PFSK-1 (cell line): ENCODE measurements around the gene BAZ1B.

ENCODE experiments used
- FOXP2 ChIP-seq: optimal IDR thresholded peaks from 2 replicates; pipeline ENCODE3; 2011; ENCODE audit warnings: borderline replicate concordance, control low read depth, inconsistent platforms; ENCODE audit not compliant: insufficient read depth; ENCODE audit errors: extremely low read length, extremely low read depth
- POLR2AphosphoS5 ChIP-seq: IDR thresholded peaks from 2 replicates; pipeline ENCODE4 v1.6.1; 2012; ENCODE audit warnings: low read depth, mild to moderate bottlenecking, control low read depth, low read length, moderate library complexity
- SIN3A ChIP-seq: IDR thresholded peaks from 2 replicates; pipeline ENCODE4 v1.6.1; 2012; ENCODE audit warnings: mild to moderate bottlenecking, low read length, moderate library complexity, borderline replicate concordance; ENCODE audit not compliant: insufficient read depth
- TAF1 ChIP-seq: IDR thresholded peaks from 2 replicates; pipeline ENCODE4 v1.6.1; 2012; ENCODE audit warnings: low read length, control low read depth, borderline replicate concordance; ENCODE audit not compliant: insufficient read depth
- TF ChIP-seq, protein P1 (sequence below), 2 experiments: IDR thresholded peaks; 2 replicates each; pipeline versions ENCODE4 v1.6.1 to v1.8.0; 2011 to 2012; ENCODE audit warnings: low read depth in 2 of 2, low read length in 2 of 2, control low read depth in 1 of 2, inconsistent platforms in 1 of 2, mild to moderate bottlenecking in 1 of 2, moderate library complexity in 1 of 2; ENCODE audit not compliant: insufficient read depth in 1 of 2

BAZ1B gene

GRCh38 chr7:73567846-73568685, 46.0 kb upstream of the BAZ1B start:
- TF ChIP-seq, protein P1, sequence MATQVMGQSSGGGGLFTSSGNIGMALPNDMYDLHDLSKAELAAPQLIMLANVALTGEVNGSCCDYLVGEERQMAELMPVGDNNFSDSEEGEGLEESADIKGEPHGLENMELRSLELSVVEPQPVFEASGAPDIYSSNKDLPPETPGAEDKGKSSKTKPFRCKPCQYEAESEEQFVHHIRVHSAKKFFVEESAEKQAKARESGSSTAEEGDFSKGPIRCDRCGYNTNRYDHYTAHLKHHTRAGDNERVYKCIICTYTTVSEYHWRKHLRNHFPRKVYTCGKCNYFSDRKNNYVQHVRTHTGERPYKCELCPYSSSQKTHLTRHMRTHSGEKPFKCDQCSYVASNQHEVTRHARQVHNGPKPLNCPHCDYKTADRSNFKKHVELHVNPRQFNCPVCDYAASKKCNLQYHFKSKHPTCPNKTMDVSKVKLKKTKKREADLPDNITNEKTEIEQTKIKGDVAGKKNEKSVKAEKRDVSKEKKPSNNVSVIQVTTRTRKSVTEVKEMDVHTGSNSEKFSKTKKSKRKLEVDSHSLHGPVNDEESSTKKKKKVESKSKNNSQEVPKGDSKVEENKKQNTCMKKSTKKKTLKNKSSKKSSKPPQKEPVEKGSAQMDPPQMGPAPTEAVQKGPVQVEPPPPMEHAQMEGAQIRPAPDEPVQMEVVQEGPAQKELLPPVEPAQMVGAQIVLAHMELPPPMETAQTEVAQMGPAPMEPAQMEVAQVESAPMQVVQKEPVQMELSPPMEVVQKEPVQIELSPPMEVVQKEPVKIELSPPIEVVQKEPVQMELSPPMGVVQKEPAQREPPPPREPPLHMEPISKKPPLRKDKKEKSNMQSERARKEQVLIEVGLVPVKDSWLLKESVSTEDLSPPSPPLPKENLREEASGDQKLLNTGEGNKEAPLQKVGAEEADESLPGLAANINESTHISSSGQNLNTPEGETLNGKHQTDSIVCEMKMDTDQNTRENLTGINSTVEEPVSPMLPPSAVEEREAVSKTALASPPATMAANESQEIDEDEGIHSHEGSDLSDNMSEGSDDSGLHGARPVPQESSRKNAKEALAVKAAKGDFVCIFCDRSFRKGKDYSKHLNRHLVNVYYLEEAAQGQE (IDR thresholded peaks at IDR 0.05; ENCODE audit: insufficient read depth in 1 of 2, low read depth in 2 of 2, low read length in 2 of 2): no peak
- TF ChIP-seq TAF1 (no peak), POLR2AphosphoS5 (no peak; the same call in 1 of the 2 replicates), SIN3A (no peak)

DNA sequence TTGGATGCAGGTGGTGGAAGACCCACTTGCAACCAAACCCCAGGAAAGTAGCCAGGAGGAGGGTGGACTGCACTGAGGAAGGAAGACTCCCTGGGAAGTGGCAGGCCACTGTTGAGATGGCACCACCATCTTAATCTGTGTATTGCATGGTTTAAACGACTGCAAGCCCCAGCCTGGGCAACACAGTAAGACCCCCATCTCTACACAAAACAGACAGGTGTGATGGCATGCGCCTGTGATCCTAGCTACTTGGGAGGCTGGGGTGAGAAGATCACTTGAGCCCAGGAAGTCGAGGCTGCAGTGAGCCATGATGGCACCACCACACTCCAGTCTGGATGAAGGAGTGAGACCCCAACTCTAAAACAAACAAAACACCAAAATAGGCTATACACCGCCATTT, 45.0 kb upstream of the BAZ1B start:
- TF ChIP-seq, protein P1 (IDR thresholded peaks at IDR 0.05; ENCODE audit: insufficient read depth in 1 of 2, low read depth in 2 of 2, low read length in 2 of 2): no peak
- no peak for TF ChIP-seq TAF1
- TF ChIP-seq FOXP2: no peak
- no peak for TF ChIP-seq POLR2AphosphoS5
- TF ChIP-seq SIN3A: no peak

DNA sequence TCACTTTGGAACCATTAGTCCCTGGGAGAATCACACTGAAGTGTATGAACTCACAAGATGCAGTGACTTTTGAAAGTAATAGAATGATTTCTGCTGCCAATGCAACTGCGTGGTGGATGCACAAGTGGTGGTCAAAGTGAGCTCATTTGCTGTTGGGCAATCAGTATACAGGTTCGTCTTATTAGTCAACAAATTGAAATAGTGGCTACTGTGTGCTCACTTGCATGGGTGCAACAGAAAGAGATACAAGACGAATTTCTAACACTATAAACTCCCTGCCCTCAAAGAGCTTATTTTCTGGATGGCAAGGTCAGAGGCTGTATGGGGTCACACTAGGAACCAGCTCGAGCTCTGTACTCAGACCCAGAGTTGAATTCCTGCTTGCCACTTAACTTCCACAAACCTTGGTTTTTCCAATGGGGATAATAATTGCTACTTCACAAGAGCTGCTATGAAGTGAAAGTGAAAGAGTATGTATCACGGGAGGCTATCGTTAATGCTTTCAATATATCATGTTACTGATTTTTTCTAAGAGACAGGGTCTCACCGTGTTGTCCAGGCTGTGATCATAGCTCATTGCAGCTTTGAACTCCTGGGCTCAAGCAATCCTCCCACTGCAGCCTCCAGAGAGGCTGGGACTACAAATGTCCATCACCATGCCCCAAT, 43.7 kb upstream of the BAZ1B start:
- TF ChIP-seq POLR2AphosphoS5 (no peak), TAF1 (no peak), SIN3A (no peak), FOXP2 (no peak)
- TF ChIP-seq, protein P1 (IDR thresholded peaks at IDR 0.05; ENCODE audit: insufficient read depth in 1 of 2, low read depth in 2 of 2, low read length in 2 of 2): no peak

DNA sequence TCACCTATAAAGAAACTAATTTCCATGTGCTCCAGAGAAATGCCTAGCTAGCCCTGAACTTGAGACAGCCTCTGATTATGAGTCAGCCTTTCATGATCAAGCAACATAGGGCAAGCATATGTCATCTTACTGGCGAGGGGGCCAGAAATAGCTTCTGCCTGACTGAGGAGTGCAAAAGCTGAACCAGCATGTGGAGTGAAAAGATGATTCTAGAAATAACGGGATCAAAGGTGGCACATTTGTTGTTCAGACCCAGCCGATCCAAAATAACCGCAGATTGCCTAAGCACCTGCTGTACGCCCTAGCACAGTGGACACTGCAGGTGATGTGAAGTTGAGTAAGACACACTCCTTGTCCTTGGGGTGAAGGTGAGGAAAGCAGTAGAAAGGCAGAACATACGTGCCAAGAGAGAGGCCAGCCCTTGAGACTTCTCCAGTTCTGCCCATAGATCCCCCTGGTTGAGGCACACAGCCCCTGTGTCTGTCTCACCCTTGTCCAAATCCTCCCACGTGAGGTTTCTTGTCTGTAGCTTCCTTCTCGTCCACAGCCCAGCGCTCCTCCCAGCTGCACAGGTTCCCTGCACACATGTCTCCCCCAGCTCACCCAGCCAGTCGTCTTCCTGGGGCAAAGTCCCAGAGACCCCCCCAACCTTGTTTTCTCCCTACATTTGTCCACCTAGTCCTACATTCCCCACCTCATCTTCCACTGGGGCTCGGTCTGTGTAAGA, 38.2 kb upstream of the BAZ1B start:
- TF ChIP-seq SIN3A (no peak), POLR2AphosphoS5 (no peak), FOXP2 (no peak), TAF1 (no peak)
- TF ChIP-seq, protein P1 (IDR thresholded peaks at IDR 0.05; ENCODE audit: insufficient read depth in 1 of 2, low read depth in 2 of 2, low read length in 2 of 2): no peak
